CD8-positive, alpha-beta memory T cell (primary cell): Measurements from ENCODE around the gene PRSS36. TPM values are rescaled to one million over a fixed set of nuclear protein-coding genes. Genes with fewer than 3 reads are reported as not detected.

Experiments used
- CTCF ChIA-PET: fragments of 350-600 bp; sonication (Branson Sonifier 250); formaldehyde crosslinking; loops from one replicate; lab custom pipeline; 2021; ENCODE audit warnings: antibody characterized with exemption; lab: Charles Lee
- POLR2A ChIA-PET: fragments of 350-600 bp; sonication (Branson Sonifier 250); formaldehyde crosslinking; loops from one replicate; lab custom pipeline; 2021; ENCODE audit warnings: antibody characterized with exemption; lab: Charles Lee
- DNase-seq, 5 donors: peaks; one replicate each; pipeline versions ENCODE4 v3.0.0 to v3.0.0-alpha.2; 2020 to 2022; ENCODE audit warnings: mixed read lengths in 1 of 5
- H3K27ac ChIP-seq: one replicate; pipeline ENCODE4 v1.7.0; 2013; ENCODE audit warnings: low read depth, mild to moderate bottlenecking, low read length, moderate library complexity
- H3K27me3 ChIP-seq: 2 replicates; pipeline ENCODE4 v1.7.0; 2013; ENCODE audit warnings: low read length, mild to moderate bottlenecking; ENCODE audit not compliant: insufficient read depth, poor library complexity, severe bottlenecking
- H3K36me3 ChIP-seq: 2 replicates; pipeline ENCODE4 v1.7.0; 2013; ENCODE audit warnings: mild to moderate bottlenecking, low read length, moderate library complexity; ENCODE audit not compliant: insufficient read depth
- H3K4me1 ChIP-seq: 2 replicates; pipeline ENCODE4 v1.7.0; 2013; ENCODE audit warnings: mild to moderate bottlenecking, low read length, moderate library complexity; ENCODE audit not compliant: insufficient read depth
- H3K4me3 ChIP-seq: 2 replicates; pipeline ENCODE4 v1.7.0; 2013; ENCODE audit warnings: mild to moderate bottlenecking, low read length
- H3K9me3 ChIP-seq: 2 replicates; pipeline ENCODE4 v1.7.0; 2013; ENCODE audit warnings: mild to moderate bottlenecking, low read length
- H3K27ac Mint-ChIP-seq, 8 donors: one replicate each; pipeline ENCODE4 v1.8.0; 2020 to 2021; ENCODE audit warnings: mixed read lengths in 8 of 8, mild to moderate bottlenecking in 6 of 8, inconsistent platforms in 3 of 8, moderate library complexity in 3 of 8
- H3K27me3 Mint-ChIP-seq, 2 donors: one replicate each; pipeline ENCODE4 v1.8.0; 2020 to 2021; ENCODE audit warnings: mixed read lengths in 2 of 2, mild to moderate bottlenecking in 1 of 2, moderate library complexity in 1 of 2
- H3K36me3 Mint-ChIP-seq, 3 donors: one replicate each; pipeline ENCODE4 v1.8.0; 2020 to 2021; ENCODE audit warnings: mixed read lengths in 3 of 3, inconsistent platforms in 1 of 3, mild to moderate bottlenecking in 1 of 3
- H3K4me1 Mint-ChIP-seq, 3 donors: one replicate each; pipeline ENCODE4 v1.8.0; 2020 to 2021; ENCODE audit warnings: mixed read lengths in 3 of 3, inconsistent platforms in 1 of 3, mild to moderate bottlenecking in 1 of 3
- H3K4me3 Mint-ChIP-seq, 7 donors: one replicate each; pipeline ENCODE4 v1.8.0; 2020 to 2021; ENCODE audit warnings: mixed read lengths in 7 of 7, mild to moderate bottlenecking in 6 of 7, moderate library complexity in 4 of 7, inconsistent platforms in 2 of 7
- H3K9me3 Mint-ChIP-seq, 5 donors: one replicate each; pipeline ENCODE4 v1.8.0; 2020 to 2022; ENCODE audit warnings: mixed read lengths in 5 of 5, mild to moderate bottlenecking in 3 of 5, moderate library complexity in 2 of 5, inconsistent platforms in 1 of 5
- polyA plus RNA-seq: library from polyadenylated mRNA; unstranded; fragments of 300-500 nt; fragmentation: Illumina TruSeq; gene quantifications from one replicate; pipeline ENCODE4 v1.2.3, GENCODE V29; 2021
- total RNA-seq, 2 experiments: library from RNA; stranded (reverse); gene quantifications; one replicate each; pipeline ENCODE4 v1.2.3, GENCODE V29; 2021

The PRSS36 gene
- total and polyA plus RNA-seq, 3 experiments from 2014 or later, result 0.44 to 3.1 (median 0.61) TPM

- Mint-ChIP-seq H3K27ac (peak overlapping the region in 5 of 8 donors; percentile 17 to 84 (median 68)), H3K36me3 (peaks cover 0 to 34% (median 0%) of the 10 kb centered on the region in 3 donors)
These were observed 39.5 kb downstream of the PRSS36 start for GRCh38 chr16:31110106-31111034.

GRCh38 chr16:31109622-31110021, 40.2 kb downstream of the PRSS36 start:
- H3K36me3 ChIP-seq, result no peaks in the 10 kb centered on the region
- no peaks in the 10 kb centered on the region for H3K27me3 ChIP-seq
- peak overlapping the region in 4 of 8 donors; percentile 54 to 87 (median 74) for H3K27ac Mint-ChIP-seq
- H3K36me3 Mint-ChIP-seq, result peaks cover 0 to 34% (median 0%) of the 10 kb centered on the region in 3 donors
- H3K27me3 Mint-ChIP-seq, result no peaks in the 10 kb centered on the region
- no peak for DNase-seq
- H3K4me3 Mint-ChIP-seq, result peak overlapping the region; percentile 77 to 84 (median 82)
- POLR2A ChIA-PET, result interaction anchor here (2.6 kb wide), 1 partner anchor 8 kb away, joined by 12 read pairs; the partner anchor contains the start of gene KAT8
- peaks cover 11% of the 10 kb centered on the region for H3K4me1 ChIP-seq
- peaks cover 16 to 21% (median 17%) of the 10 kb centered on the region in 3 donors for H3K4me1 Mint-ChIP-seq
- no peak overlapping the region for H3K27ac ChIP-seq
- CTCF ChIA-PET, result interaction anchor here (0.9 kb wide), 1 partner anchor 33 kb away, joined by 4 read pairs; no protein-coding TSS in a partner anchor
- no peaks in the 10 kb centered on the region for H3K9me3 Mint-ChIP-seq
- no peak overlapping the region for H3K4me3 ChIP-seq
- H3K9me3 ChIP-seq, result no peaks in the 10 kb centered on the region

More at GRCh38 chr16:31110106-31111034, 39.5 kb downstream of the PRSS36 start:
- no peaks in the 10 kb centered on the region for H3K9me3 Mint-ChIP-seq
- DNase-seq, result no peak
- Histone ChIP-seq H3K4me3 (no peak overlapping the region), H3K9me3 (no peaks in the 10 kb centered on the region), H3K27me3 (no peaks in the 10 kb centered on the region), H3K36me3 (no peaks in the 10 kb centered on the region), H3K27ac (no peak overlapping the region), H3K4me1 (peaks cover 11% of the 10 kb centered on the region)
- ChIA-PET POLR2A (no interaction called here), CTCF (interaction anchor here (0.9 kb wide), 1 partner anchor 32 kb away, joined by 4 read pairs; no protein-coding TSS in a partner anchor)
- H3K4me1 Mint-ChIP-seq, result peaks cover 16 to 21% (median 17%) of the 10 kb centered on the region in 3 donors
- H3K27me3 Mint-ChIP-seq, result no peaks in the 10 kb centered on the region
- peak overlapping the region; percentile 39 to 84 (median 54) for H3K4me3 Mint-ChIP-seq

GRCh38 chr16:31108794-31109558, 40.9 kb downstream of the PRSS36 start:
- peak overlapping the region; percentile 77 to 84 (median 82) for H3K4me3 Mint-ChIP-seq
- POLR2A ChIA-PET, result interaction anchor here (2.6 kb wide), 1 partner anchor 9 kb away, joined by 12 read pairs; the partner anchor contains the start of gene KAT8
- Histone ChIP-seq H3K27ac (peak overlapping the region; percentile 75), H3K4me1 (peaks cover 11% of the 10 kb centered on the region), H3K4me3 (peak overlapping the region; percentile 68), H3K27me3 (no peaks in the 10 kb centered on the region), H3K36me3 (no peaks in the 10 kb centered on the region), H3K9me3 (no peaks in the 10 kb centered on the region)
- peaks cover 16 to 21% (median 17%) of the 10 kb centered on the region in 3 donors for H3K4me1 Mint-ChIP-seq
- no peak for DNase-seq
- peaks cover 0 to 34% (median 0%) of the 10 kb centered on the region in 3 donors for H3K36me3 Mint-ChIP-seq
- CTCF ChIA-PET, result no interaction called here
- no peaks in the 10 kb centered on the region for H3K9me3 Mint-ChIP-seq
- H3K27ac Mint-ChIP-seq, result peak overlapping the region in 4 of 8 donors; percentile 32 to 87 (median 70)
- H3K27me3 Mint-ChIP-seq, result no peaks in the 10 kb centered on the region

GRCh38 chr16:31108035-31108793, 41.7 kb downstream of the PRSS36 start, which contains the start of gene BCKDK:
BCKDK (plus strand) TSS chr16:31108386; CDS start chr16:31109224, 838 bp downstream.
- peaks cover 0 to 34% (median 0%) of the 10 kb centered on the region in 3 donors for H3K36me3 Mint-ChIP-seq

GRCh38 chr16:31107465-31107867, 42.4 kb downstream of the PRSS36 start:
- H3K36me3 Mint-ChIP-seq, result peaks cover 0 to 29% (median 0%) of the 10 kb centered on the region in 3 donors
- ChIA-PET POLR2A (interaction anchor here (1.1 to 2.6 kb wide), 2 partner anchors 10 to 73 kb away, joined by 3 to 12 read pairs; partner anchors contain the start of genes FUS and KAT8), CTCF (interaction anchor here (0.9 to 1.7 kb wide), 4 partner anchors 10 to 123 kb away, joined by 3 to 4 read pairs (median 3); partner anchors contain the start of gene KAT8)
- Histone ChIP-seq H3K36me3 (no peaks in the 10 kb centered on the region), H3K4me3 (no peak overlapping the region), H3K27ac (peak overlapping the region; percentile 75), H3K9me3 (no peaks in the 10 kb centered on the region), H3K27me3 (no peaks in the 10 kb centered on the region), H3K4me1 (peaks cover 11% of the 10 kb centered on the region)
- no peak for DNase-seq
- peak overlapping the region in 6 of 8 donors; percentile 72 to 90 (median 85) for H3K27ac Mint-ChIP-seq
- peak overlapping the region; percentile 80 to 94 (median 84) for H3K4me3 Mint-ChIP-seq
- H3K27me3 Mint-ChIP-seq, result no peaks in the 10 kb centered on the region
- peaks cover 16 to 21% (median 17%) of the 10 kb centered on the region in 3 donors for H3K4me1 Mint-ChIP-seq
- H3K9me3 Mint-ChIP-seq, result no peaks in the 10 kb centered on the region

More at GRCh38 chr16:31108035-31108793, 41.7 kb downstream of the PRSS36 start, which contains the start of gene BCKDK:
- Mint-ChIP-seq H3K4me1 (peaks cover 16 to 21% (median 17%) of the 10 kb centered on the region in 3 donors), H3K4me3 (peak within 1 kb of the TSS; percentile 80 to 94 (median 84)), H3K27me3 (no peaks in the 10 kb centered on the region), H3K27ac (peak within 1 kb of the TSS; percentile 51 to 99 (median 85)), H3K9me3 (no peaks in the 10 kb centered on the region)
- Histone ChIP-seq H3K27ac (peak within 1 kb of the TSS; percentile 75), H3K36me3 (no peaks in the 10 kb centered on the region), H3K27me3 (no peaks in the 10 kb centered on the region), H3K9me3 (no peaks in the 10 kb centered on the region), H3K4me1 (peaks cover 11% of the 10 kb centered on the region), H3K4me3 (peak within 1 kb of the TSS; percentile 68)
- CTCF ChIA-PET, result interaction anchor here (0.9 to 1.7 kb wide), 3 partner anchors 15 to 124 kb away, joined by 3 to 4 read pairs (median 3); no protein-coding TSS in a partner anchor
- peak; percentile 43 to 68 (median 49) for DNase-seq
- POLR2A ChIA-PET, result interaction anchor here (1.1 to 2.6 kb wide), 2 partner anchors 9 to 72 kb away, joined by 3 to 12 read pairs; partner anchors contain the start of genes FUS and KAT8

GRCh38 chr16:31106509-31107464, 43.1 kb downstream of the PRSS36 start:
- Histone ChIP-seq H3K36me3 (no peaks in the 10 kb centered on the region), H3K27me3 (no peaks in the 10 kb centered on the region), H3K4me3 (no peak overlapping the region), H3K4me1 (peaks cover 11% of the 10 kb centered on the region), H3K9me3 (no peaks in the 10 kb centered on the region), H3K27ac (no peak overlapping the region)
- CTCF ChIA-PET, result interaction anchor here (0.6 to 1.7 kb wide), 4 partner anchors 10 to 76 kb away, joined by 3 to 4 read pairs (median 3); partner anchors contain the start of gene KAT8
- Mint-ChIP-seq H3K27ac (peak overlapping the region in 1 of 8 donors; percentile 60), H3K36me3 (peaks cover 0 to 24% (median 0%) of the 10 kb centered on the region in 3 donors), H3K4me1 (peaks cover 16 to 21% (median 17%) of the 10 kb centered on the region in 3 donors), H3K4me3 (peak overlapping the region; percentile 80 to 94 (median 84)), H3K27me3 (no peaks in the 10 kb centered on the region), H3K9me3 (no peaks in the 10 kb centered on the region)
- no peak for DNase-seq
- POLR2A ChIA-PET, result interaction anchor here (2.6 kb wide), 1 partner anchor 11 kb away, joined by 12 read pairs; the partner anchor contains the start of gene KAT8
